ENCODE measurements around the gene SLC39A11.

SLC39A11 gene

DNA sequence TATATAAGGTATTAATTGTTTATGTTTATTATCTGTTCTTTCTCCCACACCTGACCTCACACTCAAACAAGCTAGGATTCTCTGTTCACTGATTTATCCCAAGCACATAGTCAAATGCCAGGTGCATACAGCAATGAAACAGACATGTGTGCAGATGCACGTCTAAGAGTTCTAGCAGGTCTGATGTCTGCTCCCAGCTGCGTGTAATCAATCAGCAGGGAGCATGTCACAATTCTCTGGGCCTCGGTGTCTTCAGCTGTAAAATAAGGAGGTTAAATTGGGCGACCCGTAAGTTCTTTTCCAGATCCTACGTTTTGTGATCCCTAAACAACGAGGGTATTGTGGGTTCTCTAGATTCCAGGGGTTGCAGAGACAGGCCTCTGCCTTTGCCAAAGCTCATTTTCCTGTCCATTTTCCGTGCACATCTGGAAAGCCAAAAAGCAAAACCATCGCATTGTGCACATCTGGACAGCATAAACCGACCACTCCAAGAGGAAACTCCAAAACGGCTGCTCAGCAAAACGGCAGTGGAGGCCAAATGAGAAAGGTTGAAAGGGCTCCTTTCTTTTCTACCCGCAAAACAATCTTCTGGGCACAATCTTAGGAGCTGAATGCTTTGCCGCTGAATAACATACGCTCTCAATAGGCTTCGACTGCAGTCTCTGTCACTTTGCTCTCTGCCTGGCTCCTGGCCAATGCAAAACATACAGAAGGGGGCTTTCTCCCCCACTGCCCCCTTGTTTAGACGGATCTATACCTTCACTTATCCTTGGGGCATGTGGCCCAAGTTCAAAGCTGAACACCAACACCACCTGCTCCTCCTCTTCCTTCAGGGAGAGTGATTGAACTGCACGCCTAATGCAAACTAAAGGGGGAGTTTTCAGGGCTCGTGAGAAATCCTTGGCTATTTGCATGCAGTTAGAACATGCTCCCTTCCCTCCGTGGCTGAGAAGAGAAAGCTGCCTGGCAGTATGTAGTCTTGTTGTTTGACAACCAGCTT is 426.3 kb downstream of the SLC39A11 start:
- 0 out of 2 replicates have a peak, but pooled peaks cover 4% of the 10 kb centered on the region for H3K9me3 ChIP-seq
- no peak for TF ChIP-seq Cebpa-rat (IDR thresholded peaks at IDR 0.05)
- H3K4me1 ChIP-seq = peaks cover 5% of the 10 kb centered on the region
- no peaks in the 10 kb centered on the region for H4K20me1 ChIP-seq
- no peak overlapping the region for H3K4me3 ChIP-seq
- no peak overlapping the region for H3K27ac ChIP-seq
- peaks cover 10% of the 10 kb centered on the region; the same call in 1 of the 2 replicates for H3K36me3 ChIP-seq
- H3K27me3 ChIP-seq = no peaks in the 10 kb centered on the region
- no peak overlapping the region for H3K4me2 ChIP-seq
- H3K9ac ChIP-seq = no peak overlapping the region

DNA sequence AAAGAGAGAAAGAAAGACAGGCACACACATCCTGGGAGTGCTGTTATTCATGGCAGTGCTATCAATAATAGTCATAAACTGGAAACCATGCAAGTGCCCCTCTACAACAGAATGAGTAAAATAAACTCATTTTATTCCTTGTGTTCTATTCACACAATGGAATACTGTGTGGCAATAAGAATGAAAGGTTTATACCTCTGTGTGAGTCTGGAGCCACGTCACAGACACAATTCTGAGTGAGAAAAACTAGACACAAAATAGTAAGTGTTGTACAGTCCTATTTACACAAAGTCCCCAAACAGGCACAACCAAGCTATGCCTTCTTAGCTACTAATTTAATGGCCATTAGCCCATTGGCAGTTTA is 429.7 kb downstream of the SLC39A11 start:
- Histone ChIP-seq H3K27ac (no peak overlapping the region), H3K4me3 (no peak overlapping the region), H3K9me3 (no peaks in the 10 kb centered on the region), H3K9ac (no peak overlapping the region), H3K4me1 (no peaks in the 10 kb centered on the region), H3K36me3 (peaks cover 7% of the 10 kb centered on the region; the same call in 1 of the 2 replicates), H3K4me2 (no peak overlapping the region), H3K27me3 (no peaks in the 10 kb centered on the region), H4K20me1 (no peaks in the 10 kb centered on the region)
- TF ChIP-seq Cebpa-rat (IDR thresholded peaks at IDR 0.05) = no peak

DNA sequence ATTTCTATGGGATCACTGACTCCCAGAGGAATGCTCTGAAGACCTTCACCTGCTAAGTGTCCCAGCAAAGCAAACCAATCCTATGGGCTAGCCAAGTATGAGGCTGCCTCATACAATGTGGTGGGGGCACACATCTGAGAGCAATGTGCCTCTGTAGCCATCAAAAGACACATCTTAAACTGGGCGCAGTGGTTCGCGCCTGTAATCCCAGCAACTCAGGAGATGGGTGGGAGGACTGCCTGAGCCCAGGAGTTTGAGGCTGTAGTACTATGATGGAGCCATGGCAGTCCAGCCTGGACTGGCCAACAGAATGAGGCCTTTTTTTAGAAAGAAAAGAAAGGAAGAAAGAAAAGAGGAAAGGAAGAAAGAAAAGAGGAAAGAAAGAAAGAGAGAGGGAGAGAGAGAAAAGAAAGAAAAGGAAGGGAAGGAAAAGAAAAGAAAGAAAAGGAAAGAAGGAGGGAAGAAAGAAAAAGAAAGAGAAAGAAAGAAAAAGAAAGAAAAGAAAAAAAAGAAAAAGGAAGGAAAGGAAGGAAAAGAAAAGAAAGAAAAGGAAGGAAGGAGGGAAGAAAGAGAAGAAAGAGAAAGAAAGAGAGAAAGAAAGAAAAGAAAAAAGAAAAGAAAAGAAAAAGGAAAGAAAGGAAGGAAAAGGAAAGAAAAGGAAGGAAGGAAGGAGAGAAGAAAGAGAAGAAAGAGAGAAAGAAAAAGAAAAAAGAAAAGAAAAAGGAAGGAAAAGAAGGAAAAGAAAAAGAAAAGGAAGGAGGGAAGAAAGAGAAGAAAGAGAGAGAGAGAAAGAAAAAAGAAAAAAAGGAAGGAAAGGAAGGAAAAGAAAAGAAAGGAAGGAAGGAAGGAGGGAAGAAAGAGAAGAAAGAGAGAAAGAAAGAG is 430.3 kb downstream of the SLC39A11 start:
- peaks cover 7% of the 10 kb centered on the region; the same call in 1 of the 2 replicates for H3K36me3 ChIP-seq
- no peaks in the 10 kb centered on the region for H3K4me1 ChIP-seq
- H3K9ac ChIP-seq = no peak overlapping the region
- H4K20me1 ChIP-seq = no peaks in the 10 kb centered on the region
- H3K27ac ChIP-seq = no peak overlapping the region
- TF ChIP-seq Cebpa-rat (IDR thresholded peaks at IDR 0.05) = no peak
- no peak overlapping the region for H3K4me3 ChIP-seq
- no peaks in the 10 kb centered on the region for H3K9me3 ChIP-seq
- H3K27me3 ChIP-seq = no peaks in the 10 kb centered on the region
- no peak overlapping the region for H3K4me2 ChIP-seq

DNA sequence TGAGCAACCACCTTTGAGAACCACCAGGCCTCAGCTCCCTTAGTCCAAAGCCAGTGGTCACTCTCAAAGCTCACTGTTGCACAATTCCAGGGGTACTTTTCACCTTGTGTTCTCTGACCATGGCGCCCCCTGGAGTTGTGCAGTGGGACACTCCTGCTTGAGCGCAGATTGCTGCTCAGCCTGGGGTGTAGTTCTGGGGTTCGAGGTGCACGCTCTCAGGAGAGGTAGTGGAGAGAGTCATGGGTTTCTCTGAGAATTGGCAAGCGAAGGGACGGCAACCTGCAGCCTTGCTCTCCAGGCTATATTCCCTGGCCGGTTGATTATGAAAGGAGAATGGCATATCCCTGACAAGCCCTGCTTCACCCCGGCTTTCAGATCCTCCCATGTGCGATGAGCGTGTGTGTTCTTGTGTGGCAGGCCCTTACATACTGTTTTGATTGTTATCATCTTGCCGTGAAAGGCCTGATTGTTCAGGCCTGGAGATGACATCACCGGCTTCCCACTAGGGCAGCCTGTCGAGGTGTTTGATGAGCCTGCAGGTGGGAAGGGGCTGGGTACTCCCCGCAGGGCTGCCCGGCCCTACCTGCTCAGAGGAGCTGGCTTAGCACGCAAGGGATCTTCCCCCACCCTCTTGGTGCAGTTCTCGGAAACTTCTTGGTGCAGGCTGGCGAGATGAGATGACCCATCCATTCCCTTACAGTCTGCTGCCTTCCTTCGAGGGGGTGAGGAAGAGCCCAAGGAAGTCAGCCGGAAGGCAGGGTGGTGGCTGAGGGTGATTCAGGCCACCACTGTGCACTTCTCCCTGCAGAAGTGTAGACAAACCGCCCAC is 431.2 kb downstream of the SLC39A11 start:
- no peak for TF ChIP-seq Cebpa-rat (IDR thresholded peaks at IDR 0.05)
- Histone ChIP-seq H3K4me2 (no peak overlapping the region), H3K9me3 (no peaks in the 10 kb centered on the region), H3K9ac (no peak overlapping the region), H3K27me3 (no peaks in the 10 kb centered on the region), H4K20me1 (no peaks in the 10 kb centered on the region), H3K27ac (no peak overlapping the region), H3K4me1 (no peaks in the 10 kb centered on the region), H3K36me3 (peaks cover 7% of the 10 kb centered on the region; the same call in 1 of the 2 replicates), H3K4me3 (no peak overlapping the region)

DNA sequence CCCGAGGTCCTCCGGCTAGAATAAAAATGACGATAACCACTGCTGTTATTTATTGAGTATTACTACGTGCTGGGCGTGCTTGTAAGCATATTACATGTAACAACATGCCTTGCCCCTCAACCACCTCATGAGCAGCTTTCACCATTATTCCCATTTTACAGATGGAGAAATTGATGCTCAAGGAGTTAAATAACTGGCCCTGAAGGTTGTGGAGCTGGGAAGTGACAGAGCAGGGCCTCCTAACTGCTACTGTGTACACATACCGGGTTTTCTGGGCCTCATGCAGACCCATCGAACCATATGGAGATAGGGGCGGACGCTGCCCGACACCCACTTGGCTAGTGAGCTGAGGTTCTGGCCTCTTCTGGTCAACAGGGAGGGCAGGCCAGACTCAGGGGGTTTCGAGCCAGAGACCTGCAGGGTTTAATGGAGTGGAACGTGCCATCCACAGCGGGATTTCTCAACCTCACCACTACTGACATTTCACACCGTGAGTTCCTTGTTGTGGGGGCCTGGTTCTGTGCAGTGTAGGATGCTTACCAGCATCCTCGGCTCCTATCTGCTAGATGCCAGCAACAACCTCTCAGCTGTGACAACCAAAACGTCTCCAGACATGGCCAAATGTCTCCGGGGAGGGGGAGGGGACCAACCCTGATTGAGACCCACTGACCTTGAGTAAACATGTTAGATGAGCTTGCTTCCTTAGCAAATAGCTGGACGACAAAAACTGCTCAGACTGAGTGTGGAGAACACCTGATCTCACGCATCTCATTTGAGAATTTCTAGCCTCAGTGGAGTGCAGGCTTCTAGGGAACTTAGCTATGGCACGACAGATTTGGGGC is 432.0 kb downstream of the SLC39A11 start:
- no peak overlapping the region for H3K4me2 ChIP-seq
- peaks cover 7% of the 10 kb centered on the region; the same call in 1 of the 2 replicates for H3K36me3 ChIP-seq
- H3K4me1 ChIP-seq = no peaks in the 10 kb centered on the region
- H3K27me3 ChIP-seq = no peaks in the 10 kb centered on the region
- H4K20me1 ChIP-seq = no peaks in the 10 kb centered on the region
- H3K27ac ChIP-seq = no peak overlapping the region
- no peaks in the 10 kb centered on the region for H3K9me3 ChIP-seq
- H3K9ac ChIP-seq = no peak overlapping the region
- H3K4me3 ChIP-seq = no peak overlapping the region
- no peak for TF ChIP-seq Cebpa-rat (IDR thresholded peaks at IDR 0.05)

DNA sequence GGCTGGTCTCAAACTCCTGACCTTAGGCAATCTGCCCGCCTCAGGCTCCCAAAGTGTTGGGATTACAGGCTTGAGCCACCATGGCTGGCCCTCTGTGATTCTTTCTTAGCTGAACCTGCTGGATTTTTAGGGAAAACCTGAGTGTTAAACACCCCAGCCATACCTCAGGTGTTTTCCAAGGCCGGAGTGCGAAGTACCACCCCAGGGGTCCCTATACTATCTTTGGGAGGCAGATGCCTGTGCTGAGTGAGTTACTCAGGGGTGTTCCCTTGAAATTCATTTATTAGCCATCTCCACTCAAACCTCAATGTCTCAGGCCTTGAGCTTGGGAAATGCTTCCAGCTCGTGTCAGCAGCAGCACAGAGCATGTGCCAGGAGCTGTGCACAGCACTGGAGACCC is 432.7 kb downstream of the SLC39A11 start:
- Histone ChIP-seq H4K20me1 (no peaks in the 10 kb centered on the region), H3K27ac (no peak overlapping the region), H3K9me3 (no peaks in the 10 kb centered on the region), H3K27me3 (no peaks in the 10 kb centered on the region), H3K4me2 (no peak overlapping the region), H3K36me3 (peaks cover 7% of the 10 kb centered on the region; the same call in 1 of the 2 replicates), H3K9ac (no peak overlapping the region), H3K4me1 (no peaks in the 10 kb centered on the region), H3K4me3 (no peak overlapping the region)
- no peak for TF ChIP-seq Cebpa-rat (IDR thresholded peaks at IDR 0.05)

DNA sequence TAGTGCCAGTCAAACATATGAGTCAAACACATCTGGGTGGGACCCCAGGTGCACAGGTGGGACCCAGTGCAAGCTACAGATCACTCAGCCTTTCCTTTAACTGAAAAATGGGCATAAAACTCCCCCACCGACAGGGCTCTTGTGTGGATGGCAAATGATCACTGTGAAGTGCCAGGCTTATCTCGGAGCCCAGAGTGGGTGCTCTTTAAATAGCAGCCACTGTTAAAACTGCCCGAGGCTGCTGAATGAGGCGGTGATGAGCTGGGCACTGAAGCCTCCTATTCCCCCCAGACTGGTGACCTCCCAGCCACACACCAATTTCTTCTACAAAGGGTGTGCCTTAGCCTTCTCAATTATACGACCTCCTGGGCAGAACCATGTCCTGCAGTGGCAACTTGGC is 433.8 kb downstream of the SLC39A11 start:
- peaks cover 7% of the 10 kb centered on the region; the same call in 1 of the 2 replicates for H3K36me3 ChIP-seq
- no peaks in the 10 kb centered on the region for H3K27me3 ChIP-seq
- H3K27ac ChIP-seq = no peak overlapping the region
- H3K9ac ChIP-seq = no peak overlapping the region
- H3K9me3 ChIP-seq = no peaks in the 10 kb centered on the region
- H4K20me1 ChIP-seq = no peaks in the 10 kb centered on the region
- TF ChIP-seq Cebpa-rat (IDR thresholded peaks at IDR 0.05) = no peak
- no peak overlapping the region for H3K4me3 ChIP-seq
- no peak overlapping the region for H3K4me2 ChIP-seq
- no peaks in the 10 kb centered on the region for H3K4me1 ChIP-seq

DNA sequence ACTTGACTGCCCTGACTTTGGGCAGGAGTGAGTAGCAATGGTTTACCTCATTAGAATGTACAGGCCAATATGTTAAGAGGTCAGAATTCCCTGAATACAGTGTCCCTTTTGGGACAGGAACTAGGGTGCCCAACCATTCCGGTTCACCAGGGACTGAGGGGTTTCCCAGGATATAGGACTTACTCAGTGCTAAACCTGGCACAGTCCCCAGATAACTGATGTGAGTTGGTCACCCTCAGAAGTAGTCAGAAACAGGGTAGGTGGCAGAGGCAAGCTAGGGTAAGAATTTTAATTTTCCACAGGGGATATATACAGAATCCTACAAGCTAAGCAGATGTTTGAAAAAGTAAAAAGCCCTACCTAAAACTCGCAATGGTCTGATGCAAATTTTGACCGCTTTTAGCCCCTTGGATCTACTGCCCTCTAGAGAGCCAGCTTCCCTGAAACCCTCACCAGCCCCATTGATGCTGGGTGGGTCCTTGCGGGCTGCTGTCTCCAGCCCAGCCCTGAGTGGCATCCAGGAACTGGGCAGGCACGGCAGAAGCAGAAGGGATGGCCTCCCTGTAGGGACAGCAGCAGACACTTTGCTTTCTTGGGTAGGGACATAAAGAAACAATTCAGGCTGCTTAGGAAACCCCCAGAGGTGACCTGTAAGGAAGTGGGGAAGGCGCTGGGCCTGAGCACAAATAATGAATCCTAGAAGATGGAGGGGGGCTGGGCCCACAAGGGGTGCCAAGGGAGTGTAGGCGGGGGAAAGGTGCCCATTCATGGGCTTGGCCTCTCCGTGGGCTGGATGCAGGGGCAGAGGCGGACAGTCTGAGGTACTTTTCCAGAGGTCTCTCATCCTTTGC is 434.8 kb downstream of the SLC39A11 start:
- Histone ChIP-seq H3K4me3 (no peak overlapping the region), H3K27ac (no peak overlapping the region), H3K9ac (no peak overlapping the region), H3K4me2 (no peak overlapping the region), H3K36me3 (peaks cover 7% of the 10 kb centered on the region; the same call in 1 of the 2 replicates), H3K9me3 (no peaks in the 10 kb centered on the region), H3K27me3 (no peaks in the 10 kb centered on the region), H3K4me1 (no peaks in the 10 kb centered on the region), H4K20me1 (no peaks in the 10 kb centered on the region)
- TF ChIP-seq Cebpa-rat (IDR thresholded peaks at IDR 0.05) = no peak

Measured in BLaER1 (cell line).